Measurements from ENCODE around the gene METTL16.

METTL16 gene

GRCh38 chr17:2468270-2468669, 43.4 kb downstream of the METTL16 start:
- no peak for TF ChIP-seq EP300 (IDR thresholded peaks at IDR 0.05; ENCODE audit: borderline replicate concordance)
- no peak for TF ChIP-seq MAX (IDR thresholded peaks at IDR 0.05)
- no peak for TF ChIP-seq RAD21 (IDR thresholded peaks at IDR 0.05; ENCODE audit: low read depth)
- no peak for TF ChIP-seq TCF12 (IDR thresholded peaks at IDR 0.05; ENCODE audit: low read depth)
- TF ChIP-seq TEAD4 (IDR thresholded peaks at IDR 0.05): no peak
- TF ChIP-seq REST (IDR thresholded peaks at IDR 0.05; ENCODE audit: low read depth): no peak
- no peak for TF ChIP-seq CREB1 (IDR thresholded peaks at IDR 0.05; ENCODE audit: low read depth)
- TF ChIP-seq ZBTB7A (IDR thresholded peaks at IDR 0.05; ENCODE audit: low read depth): no peak
- no peak for TF ChIP-seq EGR1 (IDR thresholded peaks at IDR 0.05)

DNA sequence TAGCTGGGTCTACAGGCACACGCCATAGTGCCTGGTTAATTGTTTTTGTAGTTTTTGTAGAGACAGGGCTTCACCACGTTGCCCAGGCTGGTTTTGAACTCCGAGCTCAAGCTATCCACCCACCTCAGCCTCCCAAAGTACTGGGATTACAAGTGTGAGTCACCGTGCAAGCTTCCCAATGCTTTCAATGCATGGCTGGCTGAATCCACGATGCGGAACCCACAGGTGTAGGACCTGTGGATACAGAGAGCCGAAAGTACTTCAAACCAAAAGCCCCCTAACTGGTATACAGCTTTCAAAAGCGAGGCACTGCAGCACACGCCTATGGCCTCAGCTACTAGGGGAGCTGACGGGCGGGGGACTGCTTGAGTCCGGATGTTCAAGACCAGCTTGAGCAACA, 44.8 kb downstream of the METTL16 start:
- no peak for TF ChIP-seq EGR1 (IDR thresholded peaks at IDR 0.05)
- TF ChIP-seq CREB1 (IDR thresholded peaks at IDR 0.05; ENCODE audit: low read depth): no peak
- TF ChIP-seq USF1 (IDR thresholded peaks at IDR 0.05): no peak
- no peak for TF ChIP-seq ZBTB7A (IDR thresholded peaks at IDR 0.05; ENCODE audit: low read depth)
- peak; percentile 39; the same call in 1 of the 2 replicates for TF ChIP-seq TEAD4 (IDR thresholded peaks at IDR 0.05)

DNA sequence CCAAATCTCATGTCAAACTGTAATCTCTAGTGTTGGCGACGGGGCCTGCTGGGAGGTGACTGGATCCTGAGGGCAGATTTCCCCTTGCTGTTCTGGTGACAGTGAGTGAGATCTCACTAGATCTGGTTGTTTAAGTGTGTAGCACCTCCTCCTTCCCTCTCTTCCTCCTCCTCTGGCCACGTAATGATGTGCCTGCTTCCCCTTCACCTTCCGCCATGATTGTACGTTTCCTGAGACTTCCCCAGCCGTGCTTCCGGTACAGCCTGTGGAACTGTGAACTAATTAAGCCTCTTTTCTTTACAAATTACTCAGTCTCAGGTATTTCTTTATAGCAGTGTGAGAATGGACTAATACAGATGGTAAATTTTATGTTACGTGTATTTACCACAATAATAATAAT, 49.2 kb downstream of the METTL16 start:
- TF ChIP-seq EP300 (IDR thresholded peaks at IDR 0.05; ENCODE audit: borderline replicate concordance): no peak
- TF ChIP-seq ZBTB7A (IDR thresholded peaks at IDR 0.05; ENCODE audit: low read depth): no peak
- TF ChIP-seq REST (IDR thresholded peaks at IDR 0.05; ENCODE audit: low read depth): no peak
- no peak for TF ChIP-seq TEAD4 (IDR thresholded peaks at IDR 0.05)
- no peak for TF ChIP-seq NFIC (IDR thresholded peaks at IDR 0.05)
- TF ChIP-seq FOXM1 (IDR thresholded peaks at IDR 0.05; ENCODE audit: borderline replicate concordance, low read depth): no peak
- TF ChIP-seq CREB1 (IDR thresholded peaks at IDR 0.05; ENCODE audit: low read depth): no peak
- no peak for TF ChIP-seq CEBPB (IDR thresholded peaks at IDR 0.05)
- no peak for TF ChIP-seq USF1 (IDR thresholded peaks at IDR 0.05)
- no peak for TF ChIP-seq TCF12 (IDR thresholded peaks at IDR 0.05; ENCODE audit: low read depth)
- no peak for TF ChIP-seq RAD21 (IDR thresholded peaks at IDR 0.05; ENCODE audit: low read depth)
- no peak for TF ChIP-seq MAX (IDR thresholded peaks at IDR 0.05)

DNA sequence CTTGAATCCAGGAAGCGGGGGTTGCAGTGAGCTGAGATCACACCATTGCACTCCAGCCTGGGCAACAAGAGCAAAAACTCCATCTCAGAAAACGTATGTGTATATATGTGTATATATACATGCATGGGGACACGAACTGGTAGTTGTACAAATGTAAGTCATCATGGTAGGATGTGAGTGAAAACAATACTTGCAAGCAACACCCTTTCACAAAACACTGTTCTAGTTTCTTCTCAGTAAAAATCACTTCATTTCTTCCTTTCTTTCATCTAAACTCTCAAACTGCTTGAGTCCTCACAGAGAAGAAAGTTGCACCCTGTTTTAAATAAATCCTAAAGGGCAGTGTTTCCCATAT, 51.8 kb downstream of the METTL16 start:
- TF ChIP-seq ZBTB7A (IDR thresholded peaks at IDR 0.05; ENCODE audit: low read depth) (no peak), MAX (IDR thresholded peaks at IDR 0.05) (no peak), TEAD4 (IDR thresholded peaks at IDR 0.05) (no peak), USF1 (IDR thresholded peaks at IDR 0.05) (no peak), FOXM1 (IDR thresholded peaks at IDR 0.05; ENCODE audit: borderline replicate concordance, low read depth) (no peak), TCF12 (IDR thresholded peaks at IDR 0.05; ENCODE audit: low read depth) (no peak), TAF1 (IDR thresholded peaks at IDR 0.05; ENCODE audit: low read depth) (no peak), CEBPB (IDR thresholded peaks at IDR 0.05) (no peak), NFIC (IDR thresholded peaks at IDR 0.05) (no peak), EGR1 (IDR thresholded peaks at IDR 0.05) (no peak), EP300 (IDR thresholded peaks at IDR 0.05; ENCODE audit: borderline replicate concordance) (no peak), CREB1 (IDR thresholded peaks at IDR 0.05; ENCODE audit: low read depth) (no peak), RAD21 (IDR thresholded peaks at IDR 0.05; ENCODE audit: low read depth) (no peak), YY1 (IDR thresholded peaks at IDR 0.05; ENCODE audit: low read depth) (no peak), REST (IDR thresholded peaks at IDR 0.05; ENCODE audit: low read depth) (no peak)
